HepG2 (cell line): Measurements from ENCODE around the gene SYNM. TPM values are rescaled to one million over a fixed set of nuclear protein-coding genes. Genes with fewer than 3 reads are reported as not detected.

ENCODE experiments used
- ATAC-seq: fragments of 200-7000 bp; cut with Tn5 transposase; 3 replicates; pipeline ENCODE4 v1.9.1; 2020; ENCODE audit warnings: mild to moderate bottlenecking, moderate library complexity
- BruUV-seq: library from RNA; stranded (reverse); fragments of 400-500 nt; replicated peaks from 2 replicates; lab custom pipeline; 2021; lab: Mats Ljungman, UMichigan
- CTCF ChIA-PET: fragments of 300-600 bp; formaldehyde crosslinking; extraction: SDS; loops from one replicate; lab custom pipeline; 2021; ENCODE audit warnings: low total read pairs, inconsistent platforms, low intra/inter-chr PET ratio; lab: Yijun Ruan, JAX
- POLR2A ChIA-PET: fragments of 350-600 bp; sonication (Branson Sonifier 250); formaldehyde crosslinking; loops from one replicate; lab custom pipeline; 2020; ENCODE audit warnings: antibody characterized with exemption, inconsistent platforms; lab: Yijun Ruan, JAX
- DNase-seq: peaks from one replicate; pipeline ENCODE4 v3.0.0-alpha.2; 2015; ENCODE audit warnings: low spot score
- FAIRE-seq: peaks from 3 replicates; lab custom pipeline; 2011; peaks lifted over from hg19 to GRCh38; lab: Jason Lieb, UNC
- H2AFZ ChIP-seq: one replicate; pipeline ENCODE4 v1.6.1; 2011; ENCODE audit warnings: low read length, inconsistent platforms
- H3K27ac ChIP-seq: fragments of 300-600 bp; 3 replicates; pipeline ENCODE4 v1.8.0; 2011; ENCODE audit warnings: mixed run types, mild to moderate bottlenecking, mixed read lengths, low read length, inconsistent platforms; ENCODE audit not compliant: insufficient read depth; ENCODE audit errors: extremely low read length
- H3K27me3 ChIP-seq, 2 experiments: fragments of 200-600 bp in 1 of 2; 2 replicates in 1 of 2; 3 replicates in 1 of 2; pipeline versions ENCODE4 v1.6.0 to v1.8.0; 2011; ENCODE audit warnings: low read length in 2 of 2, mild to moderate bottlenecking in 2 of 2, moderate library complexity in 2 of 2, inconsistent platforms in 1 of 2; ENCODE audit not compliant: insufficient read depth in 2 of 2, control insufficient read depth in 1 of 2
- H3K36me3 ChIP-seq, 2 experiments: fragments of 200-600 bp in 1 of 2; replicated peaks in 1 of 2; 2 replicates in 1 of 2; 3 replicates in 1 of 2; pipeline versions ENCODE4 v1.5.1 to v1.8.0; 2011; ENCODE audit warnings: low read length in 2 of 2, inconsistent platforms in 1 of 2; ENCODE audit not compliant: insufficient read depth in 2 of 2, control insufficient read depth in 1 of 2
- H3K4me1 ChIP-seq: 2 replicates; pipeline ENCODE4 v1.5.1; 2012; ENCODE audit warnings: low read length, inconsistent platforms; ENCODE audit not compliant: insufficient read depth
- H3K4me2 ChIP-seq: 2 replicates; pipeline ENCODE4 v1.6.0; 2011; ENCODE audit warnings: low read depth, low read length, inconsistent platforms
- H3K4me3 ChIP-seq, 3 experiments: fragments of 200-600 bp in 1 of 3; sonication (generic), shearing (Covaris generic) in 1 of 3; replicated peaks in 1 of 3; 2 replicates each; pipeline ENCODE4 v1.5.1; 2011 to 2016; ENCODE audit warnings: low read length in 3 of 3, inconsistent platforms in 2 of 3, low read depth in 2 of 3, mild to moderate bottlenecking in 2 of 3, control low read depth in 1 of 3, mixed read lengths in 1 of 3; ENCODE audit not compliant: insufficient read depth in 1 of 3
- H3K79me2 ChIP-seq: one replicate; pipeline ENCODE4 v1.6.1; 2011; ENCODE audit warnings: low read length, inconsistent platforms; ENCODE audit not compliant: insufficient read depth
- H3K9ac ChIP-seq: 2 replicates; pipeline ENCODE4 v1.6.0; 2011; ENCODE audit warnings: mild to moderate bottlenecking, low read depth, low read length, inconsistent platforms; ENCODE audit not compliant: insufficient read depth
- H3K9me3 ChIP-seq: 2 replicates; pipeline ENCODE4 v1.5.1; 2012; ENCODE audit warnings: mild to moderate bottlenecking, low read length
- H4K20me1 ChIP-seq: 2 replicates; pipeline ENCODE4 v1.6.0; 2011; ENCODE audit warnings: inconsistent platforms, mild to moderate bottlenecking, low read length, moderate library complexity; ENCODE audit not compliant: insufficient read depth
- BCL6 ChIP-seq: IDR thresholded peaks from 2 replicates; pipeline ENCODE4 v1.6.1; 2016; ENCODE audit warnings: missing genetic modification reagents, missing compliant biosample characterization
- BHLHE40 ChIP-seq: IDR thresholded peaks from 2 replicates; pipeline ENCODE4 v1.6.1; 2011; ENCODE audit warnings: low read length, improper control_type of control experiment
- CBFB ChIP-seq: sonication (generic); formaldehyde crosslinking; IDR thresholded peaks from 2 replicates; pipeline ENCODE4 v1.4.0; 2020; ENCODE audit warnings: missing genetic modification reagents
- CBX2 ChIP-seq, 2 experiments: fragments of 200-600 bp in 1 of 2; sonication (generic); formaldehyde crosslinking in 1 of 2; IDR thresholded peaks; 2 replicates each; pipeline versions ENCODE4 v1.7.0 to v1.8.1; 2018 to 2022; ENCODE audit warnings: low read depth in 2 of 2, low read length in 1 of 2, mild to moderate bottlenecking in 1 of 2, missing genetic modification reagents in 1 of 2
- HMGXB3 ChIP-seq: sonication (generic); formaldehyde crosslinking; IDR thresholded peaks from 2 replicates; pipeline ENCODE4 v1.4.0; 2020; ENCODE audit warnings: missing genetic modification reagents, borderline replicate concordance
- NR2F2 ChIP-seq: IDR thresholded peaks from 2 replicates; pipeline ENCODE4 v1.6.1; 2012; ENCODE audit warnings: low read depth, inconsistent platforms, borderline replicate concordance
- PHB2 ChIP-seq: fragments of 450-650 bp; IDR thresholded peaks from 2 replicates; pipeline ENCODE4 v1.6.1; 2018; ENCODE audit not compliant: partially characterized antibody
- PPARG ChIP-seq: conservative IDR thresholded peaks from 2 replicates; pipeline ENCODE4 v1.6.1; 2016; ENCODE audit warnings: missing biosample characterization, missing genetic modification reagents
- RAD21 ChIP-seq: fragments of 450-650 bp; formaldehyde crosslinking; IDR thresholded peaks from 2 replicates; pipeline ENCODE4 v1.5.0; 2020; ENCODE audit warnings: mild to moderate bottlenecking
- SAP130 ChIP-seq: IDR thresholded peaks from 2 replicates; pipeline ENCODE4 v1.6.1; 2016; ENCODE audit warnings: low read depth
- THRA ChIP-seq: sonication (generic); formaldehyde crosslinking; IDR thresholded peaks from 2 replicates; pipeline ENCODE4 v1.4.0; 2020; ENCODE audit warnings: missing genetic modification reagents, borderline replicate concordance
- ZNF382 ChIP-seq: sonication (generic); formaldehyde crosslinking; IDR thresholded peaks from 2 replicates; pipeline ENCODE4 v1.5.0; 2020; ENCODE audit warnings: missing genetic modification reagents, mild to moderate bottlenecking, borderline replicate concordance
- ZNF451 ChIP-seq: sonication (generic); formaldehyde crosslinking; IDR thresholded peaks from 2 replicates; pipeline ENCODE4 v1.5.0; 2020; ENCODE audit warnings: mild to moderate bottlenecking, missing genetic modification reagents
- ZNF543 ChIP-seq: sonication (generic); formaldehyde crosslinking; IDR thresholded peaks from 2 replicates; pipeline ENCODE4 v1.4.0; 2020; ENCODE audit warnings: mild to moderate bottlenecking, missing genetic modification reagents
- ZNF747 ChIP-seq: sonication (generic); formaldehyde crosslinking; IDR thresholded peaks from 2 replicates; pipeline ENCODE4 v1.8.1; 2023; ENCODE audit warnings: missing genetic modification reagents, mild to moderate bottlenecking, borderline replicate concordance
- ZZZ3 ChIP-seq: sonication (generic); formaldehyde crosslinking; IDR thresholded peaks from 2 replicates; pipeline ENCODE4 v1.4.0; 2020; ENCODE audit warnings: missing genetic modification reagents, mild to moderate bottlenecking, borderline replicate concordance
- WGBS: methylation state at CpG from one replicate; pipeline ENCODE4 v1.1.6; 2017; ENCODE audit warnings: low lambda C conversion rate; 5-methylcytosine and 5-hydroxymethylcytosine counted together
- in situ Hi-C: cut with HindIII; loops from 2 replicates; pipeline ENCODE4 v1.10.0; 2017; ENCODE audit warnings: low pct_unique_long_range_greater_than_20kb; ENCODE audit not compliant: extremely low pct_ligation_motif_present
- intact Hi-C: fragments of 100-400 bp; cut with micrococcal nuclease; formaldehyde crosslinking; loops from one replicate; pipeline ENCODE4 v1.10.0; 2022; ENCODE audit not compliant: unreplicated experiment
- polyA plus RNA-seq, 8 experiments: library from polyadenylated mRNA; depleted of rRNA in 3 of 8; stranded (reverse) in 7 of 8; unstranded in 1 of 8; fragments of >200 nt; fragmentation: Illumina TruSeq in 4 of 8; extraction: Trizol in 4 of 8; gene quantifications; 2 replicates each; pipeline versions ENCODE4 v1.2.1 to v1.2.3, GENCODE V29; 2011 to 2016; ENCODE audit warnings: low read depth in 4 of 8, missing spikeins in 1 of 8, mixed read lengths in 1 of 8; ENCODE audit not compliant: insufficient read depth in 1 of 8
- total RNA-seq, 5 experiments: library from RNA; depleted of rRNA; stranded (reverse); fragments of >200 nt; fragmentation: Illumina TruSeq; extraction: Trizol; gene quantifications; 2 replicates each; pipeline ENCODE4 v1.2.3, GENCODE V29; 2016; ENCODE audit warnings: low read depth in 1 of 5
- TF ChIP-seq, protein P1 (sequence below): sonication (generic); formaldehyde crosslinking; IDR thresholded peaks from 2 replicates; pipeline ENCODE4 v1.4.0; 2020; ENCODE audit warnings: low read depth, mild to moderate bottlenecking, missing genetic modification reagents

The SYNM gene
- total and polyA plus RNA-seq, 2 of the 13 experiments (the other 11 are each of a cell fraction or from before 2014, with no cell fraction given) = 1.1 to 3.7 TPM

DNA sequence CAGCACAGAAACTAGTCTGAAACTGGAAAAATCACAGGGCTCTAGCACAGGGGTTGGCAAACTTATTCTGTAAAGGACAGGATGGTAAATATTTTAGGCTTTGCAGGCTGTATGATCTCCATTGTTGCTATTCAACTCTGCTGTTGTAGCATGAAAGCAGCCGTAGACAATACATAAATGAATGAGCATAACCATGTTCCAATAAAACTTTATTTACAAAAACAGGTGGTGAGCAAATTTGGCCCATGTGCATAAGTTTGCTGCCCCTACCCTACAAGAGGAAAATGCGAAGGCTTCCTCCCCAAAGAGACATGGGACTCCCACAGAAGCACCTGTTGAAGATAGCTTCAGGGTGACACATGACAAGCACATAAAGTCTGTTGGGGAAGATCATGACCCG, 59.2 kb downstream of the SYNM start (continued):
- TF ChIP-seq HMGXB3 = no peak
- TF ChIP-seq BHLHE40 = no peak
- TF ChIP-seq ZZZ3 (CRISPR knock-in tag) = no peak
- TF ChIP-seq CBFB = no peak
- TF ChIP-seq, all 625 proteins: peak for 1

- Histone ChIP-seq H3K27ac (no peak overlapping the region), H3K4me3 (no peak overlapping the region), H2AFZ (no peak overlapping the region), H4K20me1 (no peaks in the 10 kb centered on the region), H3K27me3 (no peaks in the 10 kb centered on the region), H3K36me3 (peaks cover 3 to 8% of the 10 kb centered on the region in 2 experiments; a peak in 3 of 5 replicates), H3K4me2 (no peak overlapping the region), H3K4me1 (peaks cover 5% of the 10 kb centered on the region; the same call in 1 of the 2 replicates), H3K9ac (no peak overlapping the region), H3K9me3 (no peaks in the 10 kb centered on the region), H3K79me2 (no peaks in the 10 kb centered on the region)
- in situ Hi-C loops = no loop called here
- ATAC-seq = no peak
- 79% methylated on average over 3 of the region's 3 CpGs for WGBS
- FAIRE-seq = no peak
- no TSS peak for BruUV-seq
- CTCF ChIA-PET = no interaction called here
- no peak for DNase-seq
- intact Hi-C loops = no loop called here
- POLR2A ChIA-PET = no interaction called here
- TF ChIP-seq PPARG (no peak), RAD21 (CRISPR knock-in tag) (no peak), ZNF451 (CRISPR knock-in tag) (no peak), ZNF747 (no peak), BCL6 (CRISPR knock-in tag) (no peak), CBX2 (IDR thresholded peaks at IDR 0.05; ENCODE audit: low read depth, low read length) (no peak), CBX2 (CRISPR knock-in tag; IDR thresholded peaks at IDR 0.05; ENCODE audit: low read depth) (no peak), NR2F2 (no peak), THRA (no peak), SAP130 (CRISPR knock-in tag) (no peak), PHB2 (no peak), ZNF382 (no peak), ZNF543 (CRISPR knock-in tag) (no peak)
- TF ChIP-seq, protein P1, sequence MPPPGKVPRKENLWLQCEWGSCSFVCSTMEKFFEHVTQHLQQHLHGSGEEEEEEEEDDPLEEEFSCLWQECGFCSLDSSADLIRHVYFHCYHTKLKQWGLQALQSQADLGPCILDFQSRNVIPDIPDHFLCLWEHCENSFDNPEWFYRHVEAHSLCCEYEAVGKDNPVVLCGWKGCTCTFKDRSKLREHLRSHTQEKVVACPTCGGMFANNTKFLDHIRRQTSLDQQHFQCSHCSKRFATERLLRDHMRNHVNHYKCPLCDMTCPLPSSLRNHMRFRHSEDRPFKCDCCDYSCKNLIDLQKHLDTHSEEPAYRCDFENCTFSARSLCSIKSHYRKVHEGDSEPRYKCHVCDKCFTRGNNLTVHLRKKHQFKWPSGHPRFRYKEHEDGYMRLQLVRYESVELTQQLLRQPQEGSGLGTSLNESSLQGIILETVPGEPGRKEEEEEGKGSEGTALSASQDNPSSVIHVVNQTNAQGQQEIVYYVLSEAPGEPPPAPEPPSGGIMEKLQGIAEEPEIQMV (CRISPR knock-in tag) = no peak
These were observed 60.3 kb downstream of the SYNM start for GRCh38 chr15:99165020-99165790.
